Measurements from ENCODE around the gene DAG1.

Gene DAG1

GRCh38 chr3:49469037-49469935 is 781 bp upstream of the DAG1 start:
- no peak for TF ChIP-seq CTCF (IDR thresholded peaks at IDR 0.05; ENCODE audit: low read depth, low read length)
- DNase-seq (ENCODE audit: low read depth in 2 of 2): peak; percentile 72 to 85
- H3K4me3 ChIP-seq (replicated peaks in 1 of 2; ENCODE audit: low read depth in 2 of 2, low read length in 2 of 2): peak overlapping the region; percentile 25 to 48

GRCh38 chr3:49470714-49471420 is 800 bp downstream of the DAG1 start:
- peak in 1 of 2 donors; percentile 25 for DNase-seq (ENCODE audit: low read depth in 2 of 2)
- TF ChIP-seq CTCF (IDR thresholded peaks at IDR 0.05; ENCODE audit: low read depth, low read length): no peak
- peak overlapping the region; percentile 78 to 83 for H3K4me3 ChIP-seq (replicated peaks in 1 of 2; ENCODE audit: low read depth in 2 of 2, low read length in 2 of 2)

- TF ChIP-seq CTCF (IDR thresholded peaks at IDR 0.05; ENCODE audit: low read depth, low read length): no peak
- no peak for DNase-seq (ENCODE audit: low read depth in 2 of 2)
- peak overlapping the region; percentile 2 to 7 for H3K4me3 ChIP-seq (replicated peaks in 1 of 2; ENCODE audit: low read depth in 2 of 2, low read length in 2 of 2)
Observed at GRCh38 chr3:49471856-49472495, 1.9 kb downstream of the DAG1 start.

GRCh38 chr3:49476563-49476962 is 6.5 kb downstream of the DAG1 start:
- peak in 1 of 2 donors; percentile 19 for DNase-seq (ENCODE audit: low read depth in 2 of 2)
- no peak for TF ChIP-seq CTCF (IDR thresholded peaks at IDR 0.05; ENCODE audit: low read depth, low read length)
- no peak overlapping the region for H3K4me3 ChIP-seq (replicated peaks in 1 of 2; ENCODE audit: low read depth in 2 of 2, low read length in 2 of 2)

- DNase-seq (ENCODE audit: low read depth in 2 of 2): no peak
- H3K4me3 ChIP-seq (replicated peaks in 1 of 2; ENCODE audit: low read depth in 2 of 2, low read length in 2 of 2): no peak overlapping the region
- TF ChIP-seq CTCF (IDR thresholded peaks at IDR 0.05; ENCODE audit: low read depth, low read length): no peak
Observed at GRCh38 chr3:49482766-49483165, 12.7 kb downstream of the DAG1 start.

- no peak for TF ChIP-seq CTCF (IDR thresholded peaks at IDR 0.05; ENCODE audit: low read depth, low read length)
- no peak overlapping the region for H3K4me3 ChIP-seq (replicated peaks in 1 of 2; ENCODE audit: low read depth in 2 of 2, low read length in 2 of 2)
- peak in 1 of 2 donors; percentile 14 for DNase-seq (ENCODE audit: low read depth in 2 of 2)
Observed at GRCh38 chr3:49484471-49484870, 14.4 kb downstream of the DAG1 start.

All from cardiac fibroblast (primary cell).